Loucy (cell line): ENCODE measurements around the gene DIDO1.
A peak's percentile ranks its signal among the peaks of the same experiment; 100 is the strongest.

ENCODE experiments used
- H2AFZ ChIP-seq: fragments of 200-600 bp; sonication (generic); 2 replicates; pipeline ENCODE4 v1.6.0; 2016; ENCODE audit warnings: antibody characterized with exemption, mild to moderate bottlenecking, low read length, moderate library complexity
- H3F3A ChIP-seq: fragments of 200-600 bp; 2 replicates; pipeline ENCODE4 v1.6.0; 2016; ENCODE audit warnings: antibody characterized with exemption, low read depth, mild to moderate bottlenecking
- H3K27me3 ChIP-seq: fragments of 200-600 bp; sonication (generic); 2 replicates; pipeline ENCODE4 v1.6.1; 2014; ENCODE audit warnings: low read length, mild to moderate bottlenecking; ENCODE audit not compliant: insufficient read depth, poor library complexity, severe bottlenecking
- H3K36me3 ChIP-seq: fragments of 200-600 bp; sonication (generic); 2 replicates; pipeline ENCODE4 v1.6.1; 2016; ENCODE audit warnings: low read length; ENCODE audit not compliant: insufficient read depth
- H3K4me1 ChIP-seq: fragments of 200-600 bp; sonication (generic); 2 replicates; pipeline ENCODE4 v1.5.1; 2014; ENCODE audit warnings: low read length, mild to moderate bottlenecking; ENCODE audit not compliant: insufficient read depth, poor library complexity, severe bottlenecking
- H3K4me2 ChIP-seq: fragments of 200-600 bp; sonication (generic); 2 replicates; pipeline ENCODE4 v1.6.0; 2014; ENCODE audit warnings: antibody characterized with exemption, low read length, low read depth, mild to moderate bottlenecking; ENCODE audit not compliant: poor library complexity, severe bottlenecking
- H3K4me3 ChIP-seq: fragments of 200-600 bp; sonication (generic); 2 replicates; pipeline ENCODE4 v1.5.1; 2014; ENCODE audit warnings: low read length, mild to moderate bottlenecking, mixed read lengths; ENCODE audit not compliant: poor library complexity, severe bottlenecking
- H3K79me2 ChIP-seq: fragments of 200-600 bp; sonication (generic); 2 replicates; pipeline ENCODE4 v1.6.1; 2014; ENCODE audit warnings: low read length; ENCODE audit not compliant: insufficient read depth
- H3K9ac ChIP-seq: fragments of 200-600 bp; sonication (generic); 2 replicates; pipeline ENCODE4 v1.6.0; 2014; ENCODE audit warnings: mild to moderate bottlenecking, low read depth, low read length, moderate library complexity; ENCODE audit not compliant: poor library complexity, severe bottlenecking
- H3K9me2 ChIP-seq: fragments of 200-600 bp; sonication (generic); replicated peaks from 2 replicates; pipeline ENCODE4 v1.6.1; 2016; ENCODE audit warnings: low read depth, low read length, mixed read lengths
- H3K9me3 ChIP-seq: fragments of 200-600 bp; sonication (generic); 2 replicates; pipeline ENCODE4 v1.6.1; 2014; ENCODE audit warnings: mild to moderate bottlenecking, antibody characterized with exemption, low read length, low read depth; ENCODE audit not compliant: insufficient read depth
- H4K20me1 ChIP-seq: fragments of 200-600 bp; sonication (generic); 2 replicates; pipeline ENCODE4 v1.6.0; 2014; ENCODE audit warnings: antibody characterized with exemption, low read length, mild to moderate bottlenecking; ENCODE audit not compliant: insufficient read depth, poor library complexity, severe bottlenecking
- EZH2phosphoT487 ChIP-seq: fragments of 200-600 bp; IDR thresholded peaks from 2 replicates; pipeline ENCODE4 v1.6.1; 2018; ENCODE audit warnings: antibody characterized with exemption, mild to moderate bottlenecking, moderate library complexity, borderline replicate concordance
- TF ChIP-seq, protein P1 (sequence below): fragments of 200-600 bp; sonication (generic); conservative IDR thresholded peaks from 2 replicates; pipeline ENCODE4 v1.5.1; 2014; ENCODE audit warnings: mild to moderate bottlenecking, antibody characterized with exemption, low read length

The DIDO1 gene

DNA sequence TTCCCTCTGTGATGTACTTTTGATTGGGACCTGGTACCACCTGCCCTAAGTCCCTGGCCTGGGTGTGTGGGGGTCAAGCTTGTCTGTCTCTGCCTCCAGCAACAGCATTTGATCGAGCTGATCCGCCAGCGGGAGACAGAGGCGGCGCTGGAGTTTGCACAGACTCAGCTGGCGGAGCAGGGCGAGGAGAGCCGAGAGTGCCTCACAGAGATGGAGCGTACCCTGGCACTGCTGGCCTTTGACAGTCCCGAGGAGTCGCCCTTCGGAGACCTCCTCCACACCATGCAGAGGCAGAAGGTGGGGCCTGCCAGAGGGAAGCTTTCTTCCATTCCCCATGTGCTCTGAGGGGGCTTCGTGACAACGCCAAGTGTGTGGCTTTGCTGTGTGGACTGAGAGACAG, 17.1 kb upstream of the DIDO1 start:
- peaks cover 94% of the 10 kb centered on the region for H3K79me2 ChIP-seq
- peaks cover 46% of the 10 kb centered on the region for H4K20me1 ChIP-seq
- no peak for TF ChIP-seq EZH2phosphoT487
- TF ChIP-seq, protein P1, sequence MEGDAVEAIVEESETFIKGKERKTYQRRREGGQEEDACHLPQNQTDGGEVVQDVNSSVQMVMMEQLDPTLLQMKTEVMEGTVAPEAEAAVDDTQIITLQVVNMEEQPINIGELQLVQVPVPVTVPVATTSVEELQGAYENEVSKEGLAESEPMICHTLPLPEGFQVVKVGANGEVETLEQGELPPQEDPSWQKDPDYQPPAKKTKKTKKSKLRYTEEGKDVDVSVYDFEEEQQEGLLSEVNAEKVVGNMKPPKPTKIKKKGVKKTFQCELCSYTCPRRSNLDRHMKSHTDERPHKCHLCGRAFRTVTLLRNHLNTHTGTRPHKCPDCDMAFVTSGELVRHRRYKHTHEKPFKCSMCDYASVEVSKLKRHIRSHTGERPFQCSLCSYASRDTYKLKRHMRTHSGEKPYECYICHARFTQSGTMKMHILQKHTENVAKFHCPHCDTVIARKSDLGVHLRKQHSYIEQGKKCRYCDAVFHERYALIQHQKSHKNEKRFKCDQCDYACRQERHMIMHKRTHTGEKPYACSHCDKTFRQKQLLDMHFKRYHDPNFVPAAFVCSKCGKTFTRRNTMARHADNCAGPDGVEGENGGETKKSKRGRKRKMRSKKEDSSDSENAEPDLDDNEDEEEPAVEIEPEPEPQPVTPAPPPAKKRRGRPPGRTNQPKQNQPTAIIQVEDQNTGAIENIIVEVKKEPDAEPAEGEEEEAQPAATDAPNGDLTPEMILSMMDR, result no peak

DNA sequence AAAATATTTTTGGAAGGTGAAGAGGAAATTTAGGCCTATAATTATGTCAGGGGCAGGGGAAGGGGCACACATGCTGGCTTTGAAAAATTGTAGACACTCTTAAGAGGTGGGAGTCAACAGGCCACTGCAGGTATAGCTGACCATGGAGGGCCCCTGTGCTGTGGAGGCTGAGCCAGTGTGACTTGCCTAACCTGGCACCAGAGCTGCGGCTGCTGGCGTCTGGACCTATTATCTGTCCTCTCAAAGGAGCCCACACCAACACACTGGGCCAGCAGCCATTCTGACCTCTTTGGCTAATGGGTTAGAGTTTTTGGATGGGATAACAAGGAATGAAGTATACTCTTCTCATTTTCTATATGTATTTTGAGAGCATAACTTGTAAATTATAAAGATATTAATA, 16.2 kb upstream of the DIDO1 start:
- Histone ChIP-seq H3K4me1 (peaks cover 26% of the 10 kb centered on the region), H3K9me3 (no peaks in the 10 kb centered on the region), H3K9ac (peak overlapping the region; percentile 21), H3K4me2 (peak overlapping the region; percentile 87), H3K79me2 (peaks cover 90% of the 10 kb centered on the region), H3K4me3 (no peak overlapping the region), H2AFZ (no peak overlapping the region), H3K9me2 (no peaks in the 10 kb centered on the region), H3K36me3 (peaks cover 46% of the 10 kb centered on the region; the same call in 1 of the 2 replicates), H4K20me1 (peaks cover 45% of the 10 kb centered on the region), H3K27me3 (no peaks in the 10 kb centered on the region), H3F3A (no peaks in the 10 kb centered on the region)
- TF ChIP-seq EZH2phosphoT487, result no peak
- TF ChIP-seq, protein P1, result no peak

More for the DNA sequence above, 17.1 kb upstream of the DIDO1 start:
- H3K36me3 ChIP-seq, result peaks cover 56% of the 10 kb centered on the region; the same call in 1 of the 2 replicates
- no peak overlapping the region for H3K4me3 ChIP-seq
- H2AFZ ChIP-seq, result no peak overlapping the region
- H3K4me1 ChIP-seq, result peaks cover 26% of the 10 kb centered on the region
- H3K9me2 ChIP-seq, result no peaks in the 10 kb centered on the region
- H3K27me3 ChIP-seq, result no peaks in the 10 kb centered on the region
- H3K9me3 ChIP-seq, result no peaks in the 10 kb centered on the region
- no peak overlapping the region for H3K9ac ChIP-seq
- no peaks in the 10 kb centered on the region for H3F3A ChIP-seq
- no peak overlapping the region for H3K4me2 ChIP-seq

DNA sequence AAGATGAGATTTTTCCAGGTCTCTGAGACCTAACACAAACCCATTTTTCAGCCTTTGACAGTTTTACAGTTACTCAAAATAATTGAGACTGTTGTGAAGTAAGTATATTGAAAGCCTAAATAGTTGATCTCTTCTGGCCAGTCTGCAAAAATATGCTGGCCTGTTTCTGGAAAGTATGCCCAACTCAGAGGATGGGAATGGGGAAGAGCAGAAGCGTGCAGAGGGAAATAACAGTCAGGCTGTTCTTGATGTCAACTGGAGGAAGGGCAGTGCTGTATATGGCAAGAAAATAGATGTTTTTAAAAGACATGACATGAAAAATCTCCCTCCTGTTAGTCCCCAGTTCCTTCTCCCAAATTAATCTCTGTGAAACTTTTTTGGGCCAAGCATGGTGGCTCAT, 15.5 kb upstream of the DIDO1 start:
- Histone ChIP-seq H3K36me3 (peaks cover 41% of the 10 kb centered on the region; the same call in 1 of the 2 replicates), H3K79me2 (peaks cover 90% of the 10 kb centered on the region), H4K20me1 (peaks cover 44% of the 10 kb centered on the region), H3K4me3 (peak overlapping the region; percentile 82), H3K9me3 (no peaks in the 10 kb centered on the region), H3K9ac (peak overlapping the region; percentile 58), H3K27me3 (no peaks in the 10 kb centered on the region), H3K9me2 (no peaks in the 10 kb centered on the region), H2AFZ (no peak overlapping the region), H3F3A (no peaks in the 10 kb centered on the region), H3K4me2 (peak overlapping the region; percentile 87), H3K4me1 (peaks cover 26% of the 10 kb centered on the region)
- no peak for TF ChIP-seq EZH2phosphoT487
- TF ChIP-seq, protein P1, result no peak
